Activated T-cell treated with anti-CD3 and anti-CD28 coated beads, Interleukin-2, amount 50 U/mL, for 72 hours (primary cell): ENCODE measurements around the gene DDX53. TPM values are rescaled to one million over a fixed set of nuclear protein-coding genes. Genes with fewer than 3 reads are reported as not detected.

Experiments used
- ATAC-seq, 2 donors: fragments of 150-1000 bp; cut with Tn5 transposase; replicated peaks in 1 of 2; 2 replicates each; pipeline ENCODE4 v1.10.0; 2021; ENCODE audit warnings: moderate library complexity in 2 of 2, mild to moderate bottlenecking in 1 of 2
- DNase-seq, 2 donors: peaks; one replicate each; pipeline ENCODE4 v3.0.0; 2021 to 2022; ENCODE audit warnings: mixed read lengths in 1 of 2
- H3K27ac Mint-ChIP-seq: one replicate; pipeline ENCODE4 v1.8.0; 2022; ENCODE audit warnings: mild to moderate bottlenecking, moderate library complexity, mixed read lengths
- H3K27me3 Mint-ChIP-seq: one replicate; pipeline ENCODE4 v1.8.0; 2022; ENCODE audit warnings: low read depth, mixed read lengths
- H3K36me3 Mint-ChIP-seq, 2 donors: one replicate each; pipeline ENCODE4 v1.8.0; 2022; ENCODE audit warnings: mixed read lengths in 2 of 2, mild to moderate bottlenecking in 1 of 2; ENCODE audit not compliant: insufficient read depth in 2 of 2
- H3K4me1 Mint-ChIP-seq: one replicate; pipeline ENCODE4 v1.8.0; 2022; ENCODE audit warnings: low read depth, mixed read lengths
- H3K4me3 Mint-ChIP-seq, 2 donors: one replicate each; pipeline ENCODE4 v1.8.0; 2022; ENCODE audit warnings: mild to moderate bottlenecking in 2 of 2, mixed read lengths in 2 of 2, moderate library complexity in 2 of 2
- H3K9me3 Mint-ChIP-seq, 2 donors: one replicate each; pipeline ENCODE4 v1.8.0; 2022; ENCODE audit warnings: mixed read lengths in 2 of 2
- total RNA-seq, 2 donors: library from RNA; stranded (reverse); gene quantifications; one replicate each; pipeline ENCODE4 v1.2.3, GENCODE V29; 2022

The DDX53 gene
- not detected for total RNA-seq

DNA sequence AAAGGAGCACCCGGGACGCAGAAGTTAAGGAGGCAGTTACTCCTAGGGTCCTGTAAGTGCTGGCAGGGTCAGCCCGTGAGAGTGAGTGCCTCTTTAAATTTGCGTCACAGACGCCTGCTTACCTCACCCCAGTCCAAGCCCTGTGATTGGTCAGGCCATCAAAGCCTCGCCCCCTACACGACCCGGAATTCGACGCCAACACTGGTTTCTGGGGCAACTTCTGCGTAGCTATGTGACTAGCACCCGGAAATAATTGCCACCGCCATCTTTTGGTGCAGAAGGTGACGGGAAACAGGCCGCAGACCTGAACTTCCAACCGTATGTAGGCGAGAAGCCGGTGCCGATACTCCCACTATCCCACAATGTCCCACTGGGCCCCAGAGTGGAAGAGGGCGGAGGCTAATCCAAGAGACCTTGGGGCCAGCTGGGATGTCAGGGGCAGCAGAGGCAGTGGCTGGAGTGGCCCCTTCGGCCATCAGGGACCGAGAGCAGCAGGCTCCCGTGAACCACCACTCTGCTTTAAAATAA, at the start of gene DDX53:
Gene DDX53, plus strand, starts transcription at position 265 of the 528 bp plus-strand sequence. Its CDS starts 98 bp downstream, at position 363.
- ATAC-seq: no peak
- H3K4me3 Mint-ChIP-seq: no peak within 1 kb of the TSS

GRCh38 chrX:22950269-22951266, 49.2 kb upstream of the DDX53 start:
- DNase-seq (no peak), ATAC-seq (no peak)
- H3K4me1 Mint-ChIP-seq: no peaks in the 10 kb centered on the region
- no peak overlapping the region for H3K4me3 Mint-ChIP-seq
- no peaks in the 10 kb centered on the region for H3K36me3 Mint-ChIP-seq
- H3K27ac Mint-ChIP-seq: no peak overlapping the region
- peaks cover 0 to 2% of the 10 kb centered on the region in 2 donors for H3K9me3 Mint-ChIP-seq
- H3K27me3 Mint-ChIP-seq: no peaks in the 10 kb centered on the region

More for the DNA sequence above, at the start of gene DDX53:
- Mint-ChIP-seq H3K27me3 (peaks cover 10% of the 10 kb centered on the region), H3K4me1 (no peaks in the 10 kb centered on the region), H3K27ac (no peak within 1 kb of the TSS), H3K9me3 (no peaks in the 10 kb centered on the region), H3K36me3 (no peaks in the 10 kb centered on the region)
- DNase-seq: no peak

DNA sequence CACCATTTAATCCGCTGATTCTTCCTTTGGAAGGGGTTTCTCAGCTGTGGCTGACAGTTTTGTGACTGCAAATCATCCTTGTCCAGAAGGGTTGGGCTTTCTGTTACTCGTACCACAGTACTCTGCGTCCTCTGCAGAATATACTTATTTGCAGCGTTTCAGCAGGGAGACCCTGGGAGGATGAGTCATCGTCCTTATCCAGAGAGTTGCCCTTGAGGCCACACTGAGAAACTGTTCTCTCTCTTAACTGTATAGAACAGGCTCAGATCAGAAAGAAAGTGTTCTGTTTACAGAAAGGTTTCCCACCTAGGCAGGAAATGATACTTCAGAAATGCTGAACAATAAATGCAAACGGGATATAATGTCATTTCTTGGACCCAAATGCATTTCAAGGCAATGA, 47.8 kb upstream of the DDX53 start:
- Mint-ChIP-seq H3K36me3 (no peaks in the 10 kb centered on the region), H3K4me3 (no peak overlapping the region), H3K27ac (no peak overlapping the region), H3K9me3 (peaks cover 0 to 2% of the 10 kb centered on the region in 2 donors), H3K27me3 (no peaks in the 10 kb centered on the region), H3K4me1 (no peaks in the 10 kb centered on the region)
- no peak for DNase-seq
- no peak for ATAC-seq

DNA sequence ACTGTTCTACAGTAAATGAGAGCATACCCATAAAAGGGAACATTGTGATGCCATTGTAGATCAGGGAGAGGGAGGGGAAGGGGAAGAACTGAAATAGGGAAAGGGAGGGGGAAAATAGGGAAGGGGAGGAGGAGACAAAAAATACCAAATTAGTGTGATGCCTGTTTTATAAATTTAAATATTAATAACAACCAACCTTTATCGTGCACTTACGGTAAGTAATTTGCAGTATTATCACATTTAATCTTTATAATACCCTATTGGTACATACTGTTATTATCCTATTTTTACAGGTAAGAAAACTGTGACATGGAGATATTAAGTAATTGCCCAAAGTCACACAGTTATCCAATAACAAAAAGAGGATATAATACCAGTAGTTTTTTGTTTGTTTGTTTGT, 41.5 kb upstream of the DDX53 start:
- Mint-ChIP-seq H3K27me3 (peaks cover 4% of the 10 kb centered on the region), H3K4me3 (no peak overlapping the region), H3K36me3 (no peaks in the 10 kb centered on the region), H3K27ac (no peak overlapping the region), H3K4me1 (no peaks in the 10 kb centered on the region), H3K9me3 (no peaks in the 10 kb centered on the region)
- DNase-seq: no peak
- ATAC-seq: no peak

GRCh38 chrX:22959204-22959920, 40.4 kb upstream of the DDX53 start:
- Mint-ChIP-seq H3K4me3 (no peak overlapping the region), H3K27me3 (peaks cover 4% of the 10 kb centered on the region), H3K36me3 (no peaks in the 10 kb centered on the region), H3K4me1 (no peaks in the 10 kb centered on the region), H3K27ac (no peak overlapping the region), H3K9me3 (no peaks in the 10 kb centered on the region)
- ATAC-seq (no peak), DNase-seq (no peak)

DNA sequence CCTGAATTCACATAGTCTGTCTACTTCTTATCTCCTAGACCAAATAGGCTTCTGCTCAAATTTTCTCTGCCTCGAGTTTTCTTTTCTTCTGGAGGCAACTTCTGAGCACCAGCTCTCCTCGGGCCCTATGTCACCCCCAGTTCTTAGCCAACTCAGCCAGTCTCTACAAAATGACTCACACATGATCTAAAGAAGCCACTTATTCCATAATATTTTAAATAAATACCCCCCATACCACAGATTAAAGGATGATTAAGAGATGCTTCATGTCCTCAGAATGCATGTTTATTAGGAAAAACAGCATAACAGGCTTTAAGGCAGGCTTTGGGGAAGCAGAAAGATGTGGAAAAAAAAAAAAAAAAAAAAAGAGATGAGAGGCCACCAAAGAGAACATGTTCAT, 36.6 kb upstream of the DDX53 start:
- H3K27ac Mint-ChIP-seq: no peak overlapping the region
- no peak overlapping the region for H3K4me3 Mint-ChIP-seq
- no peaks in the 10 kb centered on the region for H3K4me1 Mint-ChIP-seq
- no peaks in the 10 kb centered on the region for H3K9me3 Mint-ChIP-seq
- no peaks in the 10 kb centered on the region for H3K36me3 Mint-ChIP-seq
- DNase-seq (no peak), ATAC-seq (no peak)
- peaks cover 4% of the 10 kb centered on the region for H3K27me3 Mint-ChIP-seq

GRCh38 chrX:22968494-22968893, 31.3 kb upstream of the DDX53 start:
- H3K27ac Mint-ChIP-seq: no peak overlapping the region
- H3K36me3 Mint-ChIP-seq: no peaks in the 10 kb centered on the region
- H3K27me3 Mint-ChIP-seq: peaks cover 16% of the 10 kb centered on the region
- no peak for DNase-seq
- H3K4me3 Mint-ChIP-seq: no peak overlapping the region
- peaks cover 3 to 5% of the 10 kb centered on the region in 2 donors for H3K9me3 Mint-ChIP-seq
- no peaks in the 10 kb centered on the region for H3K4me1 Mint-ChIP-seq
- no peak for ATAC-seq

GRCh38 chrX:22969411-22969810, 30.3 kb upstream of the DDX53 start:
- H3K4me1 Mint-ChIP-seq: no peaks in the 10 kb centered on the region
- no peak for ATAC-seq
- H3K27ac Mint-ChIP-seq: no peak overlapping the region
- H3K4me3 Mint-ChIP-seq: no peak overlapping the region
- peaks cover 16% of the 10 kb centered on the region for H3K27me3 Mint-ChIP-seq
- no peak for DNase-seq
- H3K9me3 Mint-ChIP-seq: peaks cover 3 to 5% of the 10 kb centered on the region in 2 donors
- no peaks in the 10 kb centered on the region for H3K36me3 Mint-ChIP-seq

- peaks cover 4 to 5% of the 10 kb centered on the region in 2 donors for H3K9me3 Mint-ChIP-seq
- no peaks in the 10 kb centered on the region for H3K36me3 Mint-ChIP-seq
- no peak overlapping the region for H3K4me3 Mint-ChIP-seq
- H3K27ac Mint-ChIP-seq: no peak overlapping the region
- peaks cover 16% of the 10 kb centered on the region for H3K27me3 Mint-ChIP-seq
- ATAC-seq (no peak), DNase-seq (no peak)
- H3K4me1 Mint-ChIP-seq: no peaks in the 10 kb centered on the region
Measured at GRCh38 chrX:22970861-22971260, 28.9 kb upstream of the DDX53 start.

- Mint-ChIP-seq H3K4me1 (no peaks in the 10 kb centered on the region), H3K27ac (no peak overlapping the region), H3K27me3 (peaks cover 16% of the 10 kb centered on the region), H3K4me3 (no peak overlapping the region), H3K36me3 (no peaks in the 10 kb centered on the region), H3K9me3 (peaks cover 5% of the 10 kb centered on the region in 2 donors)
- DNase-seq (no peak), ATAC-seq (no peak)
Measured at GRCh38 chrX:22974616-22975015, 25.1 kb upstream of the DDX53 start.

DNA sequence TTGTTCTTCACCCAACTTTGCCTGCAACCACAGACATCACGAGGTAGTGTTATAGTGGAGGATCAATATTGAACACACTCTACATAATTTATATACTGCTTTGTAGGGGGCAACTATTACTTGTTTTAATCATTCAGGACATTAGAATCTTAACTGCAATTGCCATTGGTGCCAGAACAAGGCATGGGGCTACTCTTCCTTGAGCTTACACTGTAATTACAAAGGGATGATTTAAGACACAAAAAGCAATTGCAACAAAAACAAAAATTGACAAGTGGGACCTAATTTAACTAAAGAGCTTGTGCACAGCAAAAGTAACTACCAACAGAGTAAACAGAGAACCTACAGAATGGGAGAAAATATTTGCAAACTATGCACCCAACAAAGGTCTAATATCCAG, 24.0 kb upstream of the DDX53 start:
- H3K9me3 Mint-ChIP-seq: peaks cover 2 to 3% of the 10 kb centered on the region in 2 donors
- no peak overlapping the region for H3K27ac Mint-ChIP-seq
- ATAC-seq (no peak), DNase-seq (no peak)
- H3K27me3 Mint-ChIP-seq: peaks cover 11% of the 10 kb centered on the region
- no peaks in the 10 kb centered on the region for H3K36me3 Mint-ChIP-seq
- no peak overlapping the region for H3K4me3 Mint-ChIP-seq
- H3K4me1 Mint-ChIP-seq: no peaks in the 10 kb centered on the region

- Mint-ChIP-seq H3K36me3 (no peaks in the 10 kb centered on the region), H3K27me3 (peaks cover 6% of the 10 kb centered on the region), H3K9me3 (no peaks in the 10 kb centered on the region), H3K4me3 (no peak overlapping the region), H3K27ac (no peak overlapping the region), H3K4me1 (no peaks in the 10 kb centered on the region)
- no peak for ATAC-seq
- DNase-seq: no peak
Measured at GRCh38 chrX:22985958-22986357, 13.8 kb upstream of the DDX53 start.

DNA sequence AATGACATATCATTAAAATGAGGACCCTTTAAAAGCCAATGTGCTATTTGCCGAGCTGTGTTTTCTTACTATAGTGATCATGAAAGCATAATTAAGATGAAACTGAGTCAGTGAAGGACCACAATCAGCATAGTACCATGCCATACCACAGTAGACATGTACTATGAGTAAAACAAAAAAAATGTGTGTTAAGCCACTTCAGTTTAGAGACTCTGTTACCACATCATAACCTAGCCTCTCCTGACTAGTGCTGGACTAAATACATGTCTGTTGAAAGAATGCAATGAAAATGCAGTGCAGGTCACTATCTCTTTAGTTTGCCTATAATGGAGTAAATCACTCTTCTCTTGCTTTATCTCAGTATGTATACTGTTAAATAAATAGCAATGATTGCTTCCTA, 12.3 kb upstream of the DDX53 start:
- no peak for ATAC-seq
- no peak overlapping the region for H3K27ac Mint-ChIP-seq
- no peaks in the 10 kb centered on the region for H3K4me1 Mint-ChIP-seq
- H3K9me3 Mint-ChIP-seq: no peaks in the 10 kb centered on the region
- H3K36me3 Mint-ChIP-seq: no peaks in the 10 kb centered on the region
- no peak overlapping the region for H3K4me3 Mint-ChIP-seq
- peaks cover 6% of the 10 kb centered on the region for H3K27me3 Mint-ChIP-seq
- no peak for DNase-seq
